ENCODE data around the gene LCN6.
"Not testable (repeated sequence)": the region's sequence is repeated elsewhere in the genome, so short reads cannot be mapped to it uniquely, and the experiment has no call there.

Gene LCN6, protein sequence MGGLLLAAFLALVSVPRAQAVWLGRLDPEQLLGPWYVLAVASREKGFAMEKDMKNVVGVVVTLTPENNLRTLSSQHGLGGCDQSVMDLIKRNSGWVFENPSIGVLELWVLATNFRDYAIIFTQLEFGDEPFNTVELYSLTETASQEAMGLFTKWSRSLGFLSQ

DNA sequence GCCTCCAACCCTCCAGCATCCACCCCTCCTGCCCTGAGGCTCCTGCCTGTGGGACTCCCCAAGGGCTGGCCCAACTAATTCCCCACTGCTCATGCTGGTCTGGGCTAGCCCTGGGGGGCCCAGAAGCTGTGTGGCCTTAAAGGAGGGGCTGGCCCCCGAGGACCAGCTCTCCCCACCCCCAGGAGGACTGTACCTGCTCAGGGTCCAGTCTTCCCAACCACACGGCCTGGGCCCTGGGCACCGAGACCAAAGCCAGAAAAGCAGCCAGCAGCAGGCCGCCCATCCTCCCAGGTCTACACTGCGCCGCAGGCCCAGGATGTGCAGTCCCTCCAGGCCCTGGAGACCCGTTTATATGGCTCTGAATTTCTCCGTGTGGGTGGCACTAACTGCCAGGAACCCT lies at the start of gene LCN6:
Gene LCN6 (minus strand): TSS at position 325 of the 400 bp plus-strand sequence. CDS start 42 bp downstream, at position 283.
- no peak for DNase-seq (ENCODE audit: low spot score)

DNA sequence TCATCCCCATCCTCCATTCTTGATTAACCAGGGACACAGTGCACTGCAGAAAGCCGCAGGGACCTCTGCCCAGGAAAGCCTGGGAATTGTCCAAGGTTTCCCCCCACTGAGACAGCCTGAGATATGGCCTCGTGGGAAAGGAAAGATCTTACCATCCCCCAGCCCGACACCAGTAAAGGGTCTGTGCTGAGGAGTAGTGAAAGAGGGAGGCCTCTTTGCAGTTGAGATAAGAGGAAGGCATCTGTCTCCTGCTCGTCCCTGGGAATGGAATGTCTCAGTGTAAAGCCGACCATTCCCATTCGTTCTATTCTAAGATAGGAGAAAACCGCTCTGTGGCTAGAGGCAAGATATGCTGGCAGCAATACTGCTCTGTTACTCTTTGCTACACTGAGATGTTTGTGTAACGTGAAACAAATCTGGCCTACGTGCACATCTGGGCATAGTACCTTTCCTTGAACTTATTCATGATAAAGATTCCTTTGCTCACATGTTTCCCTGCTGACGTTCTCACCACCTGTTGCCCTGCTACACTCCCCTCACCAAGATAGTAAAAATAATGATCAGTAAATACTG lies 48.5 kb upstream of the LCN6 start:
- not testable (repeated sequence) for DNase-seq (ENCODE audit: low spot score)

DNA sequence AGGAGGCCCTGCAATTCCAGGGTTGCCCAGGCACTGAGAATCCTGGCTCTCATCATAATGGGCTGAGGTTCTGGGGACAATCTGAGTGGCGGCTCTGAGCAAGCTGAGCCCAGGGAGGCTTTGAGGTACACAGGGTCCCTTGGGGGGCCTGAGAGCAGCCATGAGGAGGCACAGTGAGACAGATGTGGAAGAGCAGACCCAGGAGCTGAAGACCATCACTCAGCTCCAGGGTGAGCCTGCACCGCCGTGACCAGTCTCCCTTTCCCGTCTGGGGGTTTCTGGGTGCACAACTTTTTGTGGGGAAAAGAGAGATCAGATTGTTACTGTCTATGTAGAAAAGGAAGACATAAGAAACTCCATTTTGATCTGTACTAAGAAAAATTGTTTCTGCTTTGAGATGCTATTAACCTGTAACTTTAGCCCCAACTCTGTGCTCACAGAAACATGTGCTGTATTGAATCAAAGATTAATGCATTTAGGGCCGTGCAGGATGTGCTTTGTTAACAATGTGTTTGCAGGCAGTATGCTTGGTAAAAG lies 48.0 kb upstream of the LCN6 start, which contains the start of gene CCDC183:
Gene CCDC183 (plus strand): TSS at position 101 of the 537 bp plus-strand sequence. CDS start 60 bp downstream, at position 161.
- no peak for DNase-seq (ENCODE audit: low spot score)

DNA sequence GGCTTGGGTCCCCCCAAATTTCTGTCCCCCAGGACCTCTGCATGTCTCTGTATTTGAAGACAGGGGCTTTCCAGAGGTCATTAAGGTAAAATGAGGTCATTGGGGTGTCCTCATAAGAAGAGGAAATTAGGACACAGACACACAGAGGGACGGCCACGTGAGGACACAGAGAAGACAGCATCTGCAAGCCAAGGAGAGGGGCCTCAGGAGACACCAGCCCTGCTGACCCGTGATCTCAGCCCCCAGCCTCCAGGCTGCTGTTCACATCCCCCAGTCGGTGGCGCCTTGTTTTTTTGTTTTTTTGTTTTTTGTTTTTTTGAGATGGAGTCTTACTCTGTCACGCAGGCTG lies 46.6 kb upstream of the LCN6 start:
- no peak for DNase-seq (ENCODE audit: low spot score)

DNA sequence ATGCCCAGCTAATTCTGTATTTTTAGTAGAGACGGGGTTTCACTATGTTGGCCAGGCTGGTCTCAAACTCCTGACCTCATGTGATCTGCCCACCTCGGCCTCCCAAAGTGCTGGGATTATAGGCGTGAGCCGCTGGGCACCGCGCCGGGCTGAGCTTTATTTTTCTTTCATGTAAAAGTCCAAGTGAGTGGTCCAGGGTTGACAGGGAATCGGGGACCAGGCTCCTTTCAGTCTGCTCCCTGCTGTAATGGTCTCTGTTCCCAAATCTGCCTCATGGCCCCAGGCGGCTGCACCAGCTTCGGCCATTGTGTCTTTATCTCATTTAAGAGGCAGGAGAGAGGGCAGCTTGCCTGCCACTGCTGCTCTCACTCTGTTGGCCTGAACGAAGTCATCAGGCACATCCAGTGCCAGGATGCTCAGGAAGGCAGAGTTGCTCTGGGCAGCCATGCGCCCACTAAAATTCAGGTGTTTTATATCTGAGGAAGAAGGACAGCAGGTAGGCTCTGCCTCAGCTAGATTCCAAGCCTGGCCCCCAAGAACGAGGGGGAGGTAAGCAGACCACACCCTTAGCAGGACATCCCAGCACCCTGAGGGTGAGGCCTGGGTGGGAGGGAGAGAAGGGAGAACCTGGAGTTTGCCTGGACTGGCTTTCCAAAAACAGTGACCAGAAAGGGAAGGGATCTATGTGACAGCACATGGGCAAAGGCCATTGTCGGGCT lies 46.1 kb upstream of the LCN6 start:
- no peak for DNase-seq (ENCODE audit: low spot score)

DNA sequence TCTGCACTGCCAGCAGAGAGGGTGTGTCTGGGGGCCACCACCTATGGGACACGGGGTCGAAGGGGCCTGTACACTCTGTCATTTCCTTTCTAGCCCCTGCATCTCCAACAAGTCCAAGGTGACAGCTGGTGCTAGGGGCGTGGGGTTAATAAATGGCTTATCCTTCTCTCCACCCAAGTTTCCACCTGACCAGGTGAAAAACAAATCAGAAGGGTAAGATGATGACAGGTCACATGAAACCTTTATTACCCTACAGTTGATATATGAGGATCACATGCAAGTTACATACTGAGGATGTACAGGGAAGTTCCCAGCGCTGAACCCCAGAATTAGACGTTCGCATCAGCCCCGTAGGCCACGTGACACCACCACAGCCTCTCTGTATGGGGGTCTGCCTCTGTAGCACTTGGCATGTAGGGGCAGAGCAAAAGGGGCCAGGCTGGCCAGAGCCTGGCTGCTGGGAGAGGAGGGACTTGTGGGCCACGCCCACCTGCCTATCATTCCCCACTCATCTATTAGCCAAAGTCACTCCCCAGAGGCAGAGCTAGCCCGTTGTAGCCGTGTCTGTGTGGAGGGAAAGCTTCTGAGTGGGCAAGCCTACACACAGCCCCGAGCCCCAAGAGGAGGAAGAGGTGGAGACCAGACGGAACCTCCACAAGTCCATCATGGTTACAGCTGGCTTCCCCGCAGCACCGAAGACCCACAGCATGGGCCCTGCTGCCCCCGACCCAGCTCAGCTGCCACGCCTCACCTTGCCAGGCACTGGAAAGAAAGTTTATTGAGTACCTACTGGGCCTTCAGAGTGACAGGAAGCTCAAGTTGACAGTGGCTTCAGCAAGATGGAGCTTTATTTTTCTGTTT lies 45.0 kb upstream of the LCN6 start:
- DNase-seq (ENCODE audit: low spot score) = no peak

DNA sequence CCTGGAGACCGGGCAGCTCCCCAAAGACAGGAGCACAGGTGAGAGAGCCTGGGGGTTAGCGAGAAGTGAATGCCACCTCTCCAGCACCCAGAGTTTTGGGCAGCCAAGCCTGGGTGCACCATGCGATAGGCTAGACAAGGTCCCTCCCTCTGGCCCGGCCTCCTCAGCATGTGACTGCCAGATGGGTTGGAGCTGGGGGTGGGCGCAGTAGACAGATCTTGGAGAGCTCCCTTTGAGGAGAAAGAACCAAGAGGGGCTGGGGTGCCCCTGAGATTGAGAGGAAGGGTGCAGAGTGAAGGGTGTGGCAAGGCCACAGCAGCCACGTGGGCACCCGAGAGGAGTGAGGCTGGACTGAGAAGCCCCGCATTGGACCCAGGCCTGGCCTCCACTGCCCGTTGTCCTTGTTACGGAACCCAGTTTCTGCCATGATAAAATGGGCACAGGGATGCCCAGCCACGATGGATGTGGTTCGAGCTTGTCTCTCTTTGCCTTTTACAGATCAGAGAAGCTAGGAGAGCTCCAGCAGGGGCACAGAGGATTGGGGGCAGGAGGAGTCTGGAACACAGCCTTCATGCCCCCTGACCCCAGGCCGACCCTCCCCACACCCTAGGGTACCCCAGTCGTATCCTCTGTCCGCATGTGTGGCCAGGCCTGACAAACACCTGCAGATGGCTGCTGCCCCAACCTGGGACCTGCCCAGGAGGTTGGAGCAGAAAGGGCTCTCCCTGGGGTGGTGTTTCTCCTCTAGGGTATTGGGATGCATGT lies 44.2 kb upstream of the LCN6 start:
- DNase-seq (ENCODE audit: low spot score) = no peak

DNA sequence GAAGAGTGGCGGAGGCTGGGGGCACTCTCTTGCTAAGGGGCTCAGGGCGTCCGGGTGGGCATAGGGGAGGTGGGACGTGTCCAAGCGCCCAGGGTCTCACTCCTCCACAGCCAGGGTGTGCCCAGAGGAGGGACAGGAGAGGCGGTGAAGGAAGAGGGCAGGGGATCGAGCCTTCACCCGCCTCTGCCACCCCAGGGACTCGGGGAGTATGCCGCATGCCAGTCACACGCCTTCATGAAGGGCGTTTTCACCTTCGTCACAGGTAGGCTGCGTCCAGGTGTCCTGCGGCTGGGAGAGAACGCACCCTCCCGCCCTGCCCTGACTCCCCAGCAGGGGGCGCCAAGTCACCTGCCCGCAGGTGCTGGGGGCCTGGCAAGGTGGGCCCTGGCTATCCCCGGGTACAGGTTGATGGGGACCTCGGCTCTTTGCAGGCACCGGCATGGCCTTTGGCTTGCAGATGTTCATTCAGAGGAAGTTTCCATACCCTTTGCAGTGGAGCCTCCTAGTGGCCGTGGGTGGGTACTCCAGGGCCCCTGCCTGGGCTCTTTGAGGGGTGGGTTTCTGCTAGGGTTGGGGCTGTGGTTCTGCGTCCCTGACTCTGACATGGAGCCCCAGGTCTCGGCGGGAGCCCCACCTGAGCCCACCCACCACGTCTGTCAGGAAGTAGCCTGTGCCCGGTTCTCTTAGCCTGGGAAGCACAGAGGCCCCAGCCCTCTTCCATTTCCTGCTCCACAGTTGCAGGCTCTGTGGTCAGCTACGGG lies 43.4 kb upstream of the LCN6 start:
- no peak for DNase-seq (ENCODE audit: low spot score)

DNA sequence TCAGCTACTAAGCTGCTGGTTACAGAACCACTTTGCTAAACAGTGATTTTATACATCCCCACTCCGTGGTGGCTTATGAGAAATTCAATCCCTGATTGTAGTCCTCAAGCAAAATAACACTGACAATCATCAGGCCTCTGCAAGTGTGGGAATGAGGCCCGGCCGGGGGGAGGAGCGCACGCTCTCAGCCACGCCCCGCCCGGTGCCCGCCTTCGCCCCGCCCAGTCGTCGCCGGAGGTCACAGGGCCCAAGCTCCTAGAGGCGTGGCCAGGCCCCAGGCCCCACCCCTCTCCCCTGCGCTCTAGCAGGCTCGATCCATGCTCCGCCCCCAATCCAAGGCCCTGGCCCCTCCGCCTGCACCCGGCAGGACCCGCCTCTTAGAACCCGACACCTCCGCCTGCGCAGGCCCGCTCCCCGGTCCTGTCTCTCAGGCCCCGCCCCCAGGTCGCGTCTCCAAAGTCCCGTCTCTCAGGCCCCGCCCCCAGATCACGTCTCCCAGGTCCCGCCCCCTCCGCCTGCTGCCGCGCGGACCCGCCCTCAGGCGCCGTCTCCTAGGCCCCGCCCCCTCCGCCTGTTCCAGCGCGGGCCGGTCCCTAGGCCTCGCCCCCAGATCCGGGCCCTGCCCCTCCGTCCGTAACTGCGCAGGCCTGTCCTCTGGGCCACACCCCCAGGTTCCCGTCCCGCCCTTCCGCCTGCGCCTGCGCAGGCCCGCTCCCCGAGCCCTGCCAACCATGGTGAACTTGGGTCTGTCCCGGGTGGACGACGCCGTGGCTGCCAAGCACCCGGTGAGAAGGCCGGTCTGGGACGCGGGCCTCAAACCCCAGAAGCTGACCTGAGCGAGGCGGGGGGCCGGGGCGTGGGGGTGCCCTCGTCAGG lies 42.6 kb upstream of the LCN6 start, which contains the start of gene TMEM141:
Gene TMEM141 (plus strand): TSS at position 705 of the 876 bp plus-strand sequence. CDS start 27 bp downstream, at position 732.
- peak; percentile 100 for DNase-seq (ENCODE audit: low spot score)

DNA sequence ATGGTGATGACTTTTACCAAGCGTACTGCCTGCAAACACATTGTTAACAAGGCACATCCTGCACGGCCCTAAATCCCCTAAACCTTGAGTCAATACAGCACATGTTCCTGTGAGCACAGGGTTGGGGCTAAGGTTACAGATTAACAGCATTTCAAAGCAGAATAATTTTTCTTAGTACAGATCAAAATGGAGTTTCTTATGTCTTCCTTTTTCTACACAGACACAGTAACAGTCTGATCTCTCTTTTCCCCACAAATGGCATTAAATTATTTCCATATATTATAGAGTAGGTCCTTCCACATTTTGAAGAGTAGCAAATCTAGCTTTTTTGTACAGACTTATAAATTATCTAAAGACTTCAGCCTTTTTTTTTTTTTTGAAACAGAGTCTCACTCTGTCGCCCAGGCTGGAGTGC lies 41.2 kb upstream of the LCN6 start:
- DNase-seq (ENCODE audit: low spot score) = no peak

DNA sequence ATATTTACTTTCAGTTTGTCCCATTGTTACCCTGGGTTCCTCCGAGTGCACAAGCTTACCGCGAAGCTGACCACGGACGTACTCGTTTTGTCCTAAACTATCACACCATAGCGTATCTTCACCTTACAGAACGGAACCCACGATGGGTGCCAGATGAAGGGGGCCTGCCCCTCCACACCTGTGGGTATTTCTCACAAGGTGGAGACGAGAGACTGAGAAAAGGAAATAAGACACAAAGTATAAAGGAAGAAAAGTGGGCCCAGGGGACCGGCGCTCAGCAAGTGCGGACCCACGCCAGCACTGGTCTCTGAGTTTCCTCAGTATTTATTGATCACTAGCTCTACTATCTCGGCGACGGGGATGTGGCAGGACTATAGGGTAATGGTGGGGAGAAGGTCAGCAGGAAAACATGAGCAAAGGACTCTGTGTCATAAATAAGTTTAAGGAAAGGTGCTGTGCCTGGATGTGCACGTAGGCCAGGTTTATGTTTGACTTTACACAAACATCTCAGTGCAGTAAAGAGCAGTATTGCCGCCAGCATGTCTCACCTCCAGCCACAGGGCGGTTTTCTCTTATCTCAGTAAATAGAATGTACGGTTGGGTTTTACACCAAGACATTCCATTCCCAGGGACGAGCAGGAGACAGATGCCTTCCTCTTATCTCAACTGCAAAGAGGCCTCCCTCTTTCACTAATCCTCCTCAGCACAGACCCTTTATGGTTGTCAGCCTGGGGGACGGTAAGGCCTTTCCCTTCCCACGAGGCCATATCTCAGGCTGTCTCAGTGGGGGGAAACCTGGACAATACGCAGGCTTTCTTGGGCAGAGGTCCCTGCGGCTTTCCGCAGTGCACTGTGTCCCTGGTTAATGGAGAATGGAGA lies 40.6 kb upstream of the LCN6 start:
- not testable (repeated sequence) for DNase-seq (ENCODE audit: low spot score)

DNA sequence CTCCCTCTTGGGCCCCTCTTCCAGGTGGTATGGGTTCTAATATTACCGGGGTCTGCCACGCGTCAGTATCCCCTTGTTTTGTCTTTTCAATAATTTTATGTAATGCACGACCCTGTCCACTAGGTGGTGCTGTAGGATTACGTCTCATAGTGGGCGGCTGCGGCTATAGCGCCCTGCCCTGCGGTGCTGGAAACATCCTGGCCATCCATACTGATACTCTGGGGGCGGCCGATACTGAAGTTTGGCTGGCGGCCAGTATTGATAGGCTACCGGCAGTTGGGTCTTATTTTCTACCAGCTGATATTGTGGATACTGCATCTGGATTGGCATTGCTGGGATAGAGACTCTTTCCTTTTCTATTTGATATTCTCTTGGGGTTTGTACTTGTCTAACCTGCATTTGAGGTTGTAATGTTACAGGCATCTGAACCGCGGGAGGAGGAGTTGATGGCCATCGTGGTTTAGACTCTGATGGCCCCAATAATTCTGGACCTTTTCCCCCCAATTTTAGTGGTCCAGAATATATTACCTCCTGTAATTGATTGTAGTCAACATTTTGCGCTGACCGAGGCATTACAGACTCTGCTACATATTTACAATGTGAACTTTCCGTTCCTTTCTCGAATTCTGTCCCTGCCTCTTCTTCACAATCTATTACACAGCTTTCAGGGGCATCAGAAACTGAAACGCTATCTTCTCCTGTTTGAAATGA lies 39.5 kb upstream of the LCN6 start:
- DNase-seq (ENCODE audit: low spot score) = peak; percentile 58

DNA sequence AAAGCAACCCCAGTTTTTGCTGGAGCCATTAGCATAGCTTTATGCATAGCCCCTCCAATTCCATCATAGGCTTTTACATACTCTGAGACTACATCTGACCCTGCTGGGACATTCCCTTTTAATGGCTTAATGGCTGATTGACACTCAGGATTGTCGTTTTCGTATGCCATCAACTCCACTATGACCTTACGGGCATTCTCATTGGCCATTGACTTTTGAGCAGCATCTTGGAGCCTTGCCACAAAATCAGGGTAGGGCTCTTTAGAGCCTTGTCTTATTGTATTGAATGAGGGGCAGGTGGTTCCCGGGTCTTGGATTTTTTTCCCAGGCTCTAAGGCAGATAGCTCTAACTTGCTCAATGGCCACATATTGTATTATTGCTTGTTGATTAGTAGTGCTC lies 38.7 kb upstream of the LCN6 start:
- not testable (repeated sequence) for DNase-seq (ENCODE audit: low spot score)

DNA sequence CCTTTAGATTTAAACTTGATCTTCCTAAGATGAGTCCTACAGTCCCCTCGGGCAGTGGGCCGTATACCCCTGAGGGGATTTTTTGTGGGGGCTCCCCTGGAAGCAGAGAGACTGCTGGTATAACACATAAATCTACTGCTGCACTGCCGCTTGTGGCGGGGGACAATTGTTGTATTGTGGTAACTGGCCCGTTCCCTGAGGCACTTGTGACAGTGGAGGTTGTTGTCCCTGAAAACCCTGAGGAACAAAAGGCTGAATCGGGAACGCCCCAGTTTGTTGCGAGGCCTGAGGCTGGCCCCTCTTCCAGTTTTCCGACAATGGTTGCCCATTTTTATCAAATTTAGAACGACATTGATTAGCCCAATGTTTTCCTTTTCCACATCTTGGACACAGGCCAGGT lies 38.1 kb upstream of the LCN6 start:
- DNase-seq (ENCODE audit: low spot score) = no peak

DNA sequence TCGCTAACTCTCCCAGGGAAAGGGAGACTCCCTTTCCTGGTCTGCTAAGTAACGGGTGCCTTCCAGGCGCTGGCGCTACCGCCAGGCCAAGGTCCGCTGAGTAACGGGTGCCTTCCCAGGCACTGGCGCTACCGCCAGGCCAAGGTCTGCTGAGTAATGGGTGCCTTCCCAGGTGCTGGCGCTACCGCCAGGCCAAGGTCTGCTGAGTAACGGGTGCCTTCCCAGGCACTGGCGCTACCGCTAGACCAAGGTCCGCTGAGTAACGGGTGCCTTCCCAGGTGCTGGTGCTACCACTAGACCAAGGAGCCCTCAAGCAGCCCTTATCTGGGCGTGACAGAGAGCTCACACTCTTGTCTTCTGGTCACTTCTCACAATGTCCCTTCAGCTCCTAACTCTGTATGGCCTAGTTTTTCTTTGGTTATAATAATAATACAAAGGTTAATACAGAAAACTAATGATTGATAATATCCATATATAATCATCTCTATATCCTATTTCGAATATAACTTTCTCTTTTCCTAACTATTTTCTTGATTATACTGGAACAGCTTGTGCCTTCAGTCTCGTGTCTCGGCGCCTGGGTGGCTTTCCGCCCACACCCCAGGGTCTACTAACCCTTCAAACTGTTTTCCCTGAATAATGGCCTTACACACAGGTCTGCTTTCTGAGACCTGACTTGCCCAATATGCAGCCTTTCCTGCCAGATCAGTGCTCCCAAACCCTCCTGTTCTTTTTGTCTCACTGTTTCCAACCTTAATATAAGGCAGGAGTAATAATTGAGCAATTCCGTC lies 37.4 kb upstream of the LCN6 start:
- DNase-seq (ENCODE audit: low spot score) = not testable (repeated sequence)

DNA sequence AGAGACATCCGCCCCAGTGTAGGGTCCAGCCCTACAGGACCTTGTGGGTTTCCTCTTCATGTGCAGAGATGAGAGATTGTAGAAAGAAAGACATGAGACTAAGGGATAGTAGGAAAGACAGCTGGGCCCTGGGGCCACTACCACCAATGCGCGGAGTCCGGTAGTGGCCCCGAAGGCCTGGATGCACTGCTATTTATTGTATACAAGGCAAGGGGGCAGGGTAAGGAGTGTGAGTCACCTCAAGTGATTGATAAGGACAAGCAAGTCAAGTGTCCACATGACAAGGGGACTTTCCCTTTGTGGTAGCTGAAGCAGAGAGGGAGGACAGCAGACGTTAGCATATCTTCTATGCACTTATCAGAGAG lies 36.7 kb upstream of the LCN6 start:
- DNase-seq (ENCODE audit: low spot score) = no peak

Data from AG08395 (cell line).